GM12878 (cell line): ENCODE measurements around the gene TIFAB. TPM values are rescaled to one million over a fixed set of nuclear protein-coding genes. Genes with fewer than 3 reads are reported as not detected.

Source experiments
- ATAC-seq: fragments of 200-7000 bp; cut with Tn5 transposase; 3 replicates; pipeline ENCODE4 v1.9.1; 2020; ENCODE audit warnings: mild to moderate bottlenecking, moderate library complexity
- BruUV-seq: library from RNA; stranded (reverse); fragments of 400-500 nt; replicated peaks from 2 replicates; lab custom pipeline; 2021; lab: Mats Ljungman, UMichigan
- CTCF ChIA-PET: fragments of 300-600 bp; sonication (Branson Sonifier 250); formaldehyde crosslinking; extraction: SDS; loops from one replicate; lab custom pipeline; 2021; ENCODE audit warnings: inconsistent platforms; lab: Yijun Ruan, JAX
- POLR2A ChIA-PET: fragments of 350-600 bp; formaldehyde crosslinking; extraction: SDS; loops from one replicate; lab custom pipeline; 2021; ENCODE audit warnings: inconsistent platforms; lab: Charles Lee
- RAD21 ChIA-PET: fragments of 300-600 bp; sonication (Branson Sonifier 250); formaldehyde crosslinking; loops from one replicate; lab custom pipeline; 2023; ENCODE audit warnings: antibody characterized with exemption; ENCODE audit not compliant: unreplicated experiment; lab: Charles Lee
- SMC1A ChIA-PET: fragments of 300-600 bp; sonication (Branson Sonifier 250); formaldehyde crosslinking; loops from one replicate; lab custom pipeline; 2023; ENCODE audit not compliant: unreplicated experiment, uncharacterized antibody; lab: Charles Lee
- DNase-seq: peaks from one replicate; pipeline ENCODE4 v3.0.0-alpha.2; 2011; ENCODE audit warnings: low read depth, low spot score
- FAIRE-seq: peaks from 3 replicates; lab custom pipeline; 2011; peaks lifted over from hg19 to GRCh38; lab: Jason Lieb, UNC
- H2AFZ ChIP-seq: 2 replicates; pipeline ENCODE4 v1.6.0; 2011; ENCODE audit warnings: low read depth, low read length, control low read depth; ENCODE audit not compliant: control insufficient read depth
- H3K27ac ChIP-seq: 2 replicates; pipeline ENCODE4 v1.5.1; 2011; ENCODE audit warnings: control low read depth; ENCODE audit not compliant: control insufficient read depth, insufficient read depth
- H3K27me3 ChIP-seq, 2 experiments: replicated peaks in 1 of 2; 2 replicates each; pipeline versions ENCODE4 v1.6.0 to v1.6.1; 2011; ENCODE audit warnings: low read length in 1 of 2; ENCODE audit not compliant: control insufficient read depth in 2 of 2, insufficient read depth in 2 of 2
- H3K36me3 ChIP-seq, 2 experiments: 2 replicates each; pipeline ENCODE4 v1.5.1; 2011; ENCODE audit warnings: low read length in 1 of 2; ENCODE audit not compliant: control insufficient read depth in 2 of 2, insufficient read depth in 2 of 2
- H3K4me1 ChIP-seq: 2 replicates; pipeline ENCODE4 v1.6.1; 2011; ENCODE audit warnings: mild to moderate bottlenecking, low read length, moderate library complexity, mixed read lengths; ENCODE audit not compliant: control insufficient read depth, insufficient read depth
- H3K4me2 ChIP-seq: 2 replicates; pipeline ENCODE4 v1.6.0; 2011; ENCODE audit warnings: control low read depth; ENCODE audit not compliant: control insufficient read depth, insufficient read depth
- H3K4me3 ChIP-seq: fragments of 200-600 bp; sonication (generic); 2 replicates; pipeline ENCODE4 v1.5.1; 2016
- H3K79me2 ChIP-seq: 2 replicates; pipeline ENCODE4 v1.6.0; 2011; ENCODE audit warnings: low read length; ENCODE audit not compliant: control insufficient read depth, insufficient read depth
- H3K9ac ChIP-seq: 2 replicates; pipeline ENCODE4 v1.8.0; 2011; ENCODE audit warnings: low read length, control low read depth, mixed read lengths; ENCODE audit not compliant: control insufficient read depth, insufficient read depth
- H3K9me3 ChIP-seq: replicated peaks from 3 replicates; pipeline ENCODE4 v1.5.1; 2011; ENCODE audit warnings: mild to moderate bottlenecking, low read length; ENCODE audit not compliant: control insufficient read depth, insufficient read depth
- H4K20me1 ChIP-seq: 2 replicates; pipeline ENCODE4 v1.6.0; 2011; ENCODE audit not compliant: control insufficient read depth, insufficient read depth
- ATF7 ChIP-seq: fragments of 450-650 bp; IDR thresholded peaks from 2 replicates; pipeline ENCODE4 v1.6.1; 2016; ENCODE audit warnings: low read depth, mild to moderate bottlenecking
- BCL11A ChIP-seq: IDR thresholded peaks from 2 replicates; pipeline ENCODE4 v1.6.1; 2011; ENCODE audit warnings: low read depth, low read length
- CBX3 ChIP-seq: fragments of 200-600 bp; sonication (generic); IDR thresholded peaks from 2 replicates; pipeline ENCODE4 v1.6.1; 2016; ENCODE audit warnings: low read depth, borderline replicate concordance
- EP300 ChIP-seq, 2 experiments: fragments of 150-350 bp in 1 of 2; IDR thresholded peaks; 2 replicates each; pipeline ENCODE4 v1.6.1; 2011 to 2012; ENCODE audit warnings: low read depth in 2 of 2, low read length in 2 of 2, borderline replicate concordance in 1 of 2, improper control_type of control experiment in 1 of 2, inconsistent platforms in 1 of 2; ENCODE audit not compliant: control insufficient read depth in 1 of 2
- GATAD2B ChIP-seq: fragments of 450-650 bp; conservative IDR thresholded peaks from 2 replicates; pipeline ENCODE4 v1.6.1; 2017; ENCODE audit warnings: low read depth, mild to moderate bottlenecking, moderate library complexity
- MTA3 ChIP-seq: IDR thresholded peaks from 2 replicates; pipeline ENCODE4 v1.6.1; 2012; ENCODE audit warnings: low read length, inconsistent platforms, borderline replicate concordance
- NR2C1 ChIP-seq: fragments of 450-650 bp; IDR thresholded peaks from 2 replicates; pipeline ENCODE4 v1.6.1; 2017; ENCODE audit warnings: antibody characterized with exemption, mild to moderate bottlenecking, moderate library complexity
- NR2C2 ChIP-seq: IDR thresholded peaks from 2 replicates; pipeline ENCODE4 v1.6.1; 2011; ENCODE audit warnings: borderline replicate concordance, low read depth; ENCODE audit not compliant: control insufficient read depth, insufficient read length
- PAX5 ChIP-seq: IDR thresholded peaks from 2 replicates; pipeline ENCODE4 v1.6.1; 2011; ENCODE audit warnings: low read depth, low read length, borderline replicate concordance
- RELB ChIP-seq: fragments of 450-650 bp; IDR thresholded peaks from 2 replicates; pipeline ENCODE4 v1.6.1; 2017; ENCODE audit warnings: low read depth, mild to moderate bottlenecking, moderate library complexity
- SPI1 ChIP-seq: IDR thresholded peaks from 2 replicates; pipeline ENCODE4 v1.6.1; 2011; ENCODE audit warnings: low read depth, mild to moderate bottlenecking, low read length, moderate library complexity, borderline replicate concordance; ENCODE audit not compliant: insufficient read depth
- ZBTB4 ChIP-seq: fragments of 450-650 bp; formaldehyde crosslinking; IDR thresholded peaks from 2 replicates; pipeline ENCODE4 v1.4.0; 2022; ENCODE audit warnings: mild to moderate bottlenecking, moderate library complexity
- ZNF24 ChIP-seq: fragments of 450-650 bp; IDR thresholded peaks from 2 replicates; pipeline ENCODE4 v1.6.1; 2017; ENCODE audit warnings: antibody characterized with exemption, mild to moderate bottlenecking
- WGBS: methylation state at CpG from one replicate; pipeline ENCODE4 v1.1.6; 2016; ENCODE audit warnings: low lambda C conversion rate; ENCODE audit not compliant: insufficient replicate concordance, insufficient coverage; ENCODE audit errors: missing lambda C conversion rate; 5-methylcytosine and 5-hydroxymethylcytosine counted together
- in situ Hi-C: fragments of 300-500 bp; cut with MboI; formaldehyde crosslinking; loops from 9 replicates; pipeline ENCODE4 v1.14.3; 2018; ENCODE audit warnings: mixed read lengths
- intact Hi-C: fragments of 100-400 bp; cut with micrococcal nuclease; formaldehyde crosslinking; loops from one replicate; pipeline ENCODE4 v1.14.2; 2022; ENCODE audit not compliant: unreplicated experiment
- polyA plus RNA-seq, 11 experiments: library from polyadenylated mRNA; depleted of rRNA in 4 of 11; unstranded in 6 of 11; stranded (reverse) in 5 of 11; fragments of >200 nt; fragmentation: Nextera tagmentation in 4 of 11; fragmentation: Illumina TruSeq in 1 of 11; extraction: Ambion mirVana in 4 of 11; extraction: Trizol in 1 of 11; gene quantifications; 1 replicate in 1 of 11; 2 replicates in 10 of 11; pipeline versions ENCODE4 v1.2.1 to v1.2.3, GENCODE V29; 2011 to 2016; ENCODE audit warnings: inconsistent platforms in 2 of 11, missing spikeins in 2 of 11, low read depth in 1 of 11
- total RNA-seq, 4 experiments: library from RNA; depleted of rRNA in 3 of 4; stranded (reverse); fragments of >200 nt in 3 of 4; fragmentation: Illumina TruSeq in 1 of 4; extraction: Trizol in 1 of 4; gene quantifications; 2 replicates each; pipeline versions ENCODE4 v1.2.1 to v1.2.3, GENCODE V29; 2013 to 2021
- TF ChIP-seq, protein P1 (sequence below): IDR thresholded peaks from 2 replicates; pipeline ENCODE4 v1.6.1; 2012; ENCODE audit warnings: low read depth, low read length, improper control_type of control experiment
- TF ChIP-seq, protein P2 (sequence below): fragments of 150-350 bp; IDR thresholded peaks from 2 replicates; pipeline ENCODE4 v1.6.1; 2014; ENCODE audit warnings: mild to moderate bottlenecking, low read depth, low read length

The TIFAB gene
- total and polyA plus RNA-seq, 10 of the 15 experiments (the other 5 are each of a cell fraction or from before 2014, with no cell fraction given), result not detected

- no TSS peak for BruUV-seq
- SMC1A ChIA-PET, result interaction anchor here (1.1 kb wide), 1 partner anchor 27 kb away, joined by 4 read pairs; no protein-coding TSS in a partner anchor
- Histone ChIP-seq H3K4me2 (peak within 1 kb of the TSS; percentile 93), H3K36me3 (no peaks in the 10 kb centered on the region), H3K27me3 (no peaks in the 10 kb centered on the region), H3K27ac (peak within 1 kb of the TSS; percentile 90), H2AFZ (peak within 1 kb of the TSS; percentile 91), H3K4me3 (peak within 1 kb of the TSS; percentile 80), H3K9ac (peak within 1 kb of the TSS; percentile 98), H3K79me2 (peaks cover 54% of the 10 kb centered on the region), H3K9me3 (no peaks in the 10 kb centered on the region), H3K4me1 (peaks cover 16% of the 10 kb centered on the region), H4K20me1 (0 out of 2 replicates have a peak, but pooled peaks cover 8% of the 10 kb centered on the region)
- intact Hi-C loops (no loop called here), in situ Hi-C loops (no loop called here)
- peak; percentile 88 for ATAC-seq
- DNase-seq, result no peak
- RAD21 ChIA-PET, result no interaction called here
- 3% methylated on average over 48 of the region's 109 CpGs for WGBS
- CTCF ChIA-PET, result no interaction called here
- peak; percentile 27 for FAIRE-seq
- POLR2A ChIA-PET, result no interaction called here
- peak; percentile 76 for TF ChIP-seq PAX5
- TF ChIP-seq, protein P1, sequence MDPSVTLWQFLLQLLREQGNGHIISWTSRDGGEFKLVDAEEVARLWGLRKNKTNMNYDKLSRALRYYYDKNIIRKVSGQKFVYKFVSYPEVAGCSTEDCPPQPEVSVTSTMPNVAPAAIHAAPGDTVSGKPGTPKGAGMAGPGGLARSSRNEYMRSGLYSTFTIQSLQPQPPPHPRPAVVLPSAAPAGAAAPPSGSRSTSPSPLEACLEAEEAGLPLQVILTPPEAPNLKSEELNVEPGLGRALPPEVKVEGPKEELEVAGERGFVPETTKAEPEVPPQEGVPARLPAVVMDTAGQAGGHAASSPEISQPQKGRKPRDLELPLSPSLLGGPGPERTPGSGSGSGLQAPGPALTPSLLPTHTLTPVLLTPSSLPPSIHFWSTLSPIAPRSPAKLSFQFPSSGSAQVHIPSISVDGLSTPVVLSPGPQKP, result no peak
- TF ChIP-seq NR2C1, result peak; percentile 91
- 0 out of 2 replicates have a peak, but pooled peaks have one; percentile 13 for TF ChIP-seq RELB
- TF ChIP-seq, protein P2, sequence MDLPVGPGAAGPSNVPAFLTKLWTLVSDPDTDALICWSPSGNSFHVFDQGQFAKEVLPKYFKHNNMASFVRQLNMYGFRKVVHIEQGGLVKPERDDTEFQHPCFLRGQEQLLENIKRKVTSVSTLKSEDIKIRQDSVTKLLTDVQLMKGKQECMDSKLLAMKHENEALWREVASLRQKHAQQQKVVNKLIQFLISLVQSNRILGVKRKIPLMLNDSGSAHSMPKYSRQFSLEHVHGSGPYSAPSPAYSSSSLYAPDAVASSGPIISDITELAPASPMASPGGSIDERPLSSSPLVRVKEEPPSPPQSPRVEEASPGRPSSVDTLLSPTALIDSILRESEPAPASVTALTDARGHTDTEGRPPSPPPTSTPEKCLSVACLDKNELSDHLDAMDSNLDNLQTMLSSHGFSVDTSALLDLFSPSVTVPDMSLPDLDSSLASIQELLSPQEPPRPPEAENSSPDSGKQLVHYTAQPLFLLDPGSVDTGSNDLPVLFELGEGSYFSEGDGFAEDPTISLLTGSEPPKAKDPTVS, result no peak
- TF ChIP-seq MTA3, result no peak
- TF ChIP-seq CBX3, result no peak
- TF ChIP-seq GATAD2B, result peak; percentile 79; the same call in 1 of the 2 replicates
- TF ChIP-seq ZNF24, result no peak
- TF ChIP-seq ZBTB4 (CRISPR knock-in tag), result no peak
- no peak for TF ChIP-seq EP300 (IDR thresholded peaks at IDR 0.05; ENCODE audit: borderline replicate concordance in 1 of 2, control insufficient read depth in 1 of 2, low read depth in 2 of 2, low read length in 2 of 2)
- TF ChIP-seq SPI1, result no peak
- TF ChIP-seq NR2C2, result no peak
- no peak for TF ChIP-seq ATF7
- TF ChIP-seq BCL11A, result no peak
Observed at GRCh38 chr5:135398855-135399793, 53.0 kb downstream of the TIFAB start, which contains the start of gene MACROH2A1. TSS of gene MACROH2A1 (minus strand) at chr5:135399231. CDS start at chr5:135389093, 10,138 bp downstream.
